UCSD-AML1 (cell line): Measurements from ENCODE around the gene PTPRT.
"Not testable (repeated sequence)": the region's sequence is repeated elsewhere in the genome, so short reads cannot be mapped to it uniquely, and the experiment has no call there.

Experiments used
- DNase-seq: peaks from one replicate; lab custom pipeline; 2025; ENCODE audit not compliant: unreplicated experiment; lab: John Stamatoyannopoulos, UW

The PTPRT gene

DNA sequence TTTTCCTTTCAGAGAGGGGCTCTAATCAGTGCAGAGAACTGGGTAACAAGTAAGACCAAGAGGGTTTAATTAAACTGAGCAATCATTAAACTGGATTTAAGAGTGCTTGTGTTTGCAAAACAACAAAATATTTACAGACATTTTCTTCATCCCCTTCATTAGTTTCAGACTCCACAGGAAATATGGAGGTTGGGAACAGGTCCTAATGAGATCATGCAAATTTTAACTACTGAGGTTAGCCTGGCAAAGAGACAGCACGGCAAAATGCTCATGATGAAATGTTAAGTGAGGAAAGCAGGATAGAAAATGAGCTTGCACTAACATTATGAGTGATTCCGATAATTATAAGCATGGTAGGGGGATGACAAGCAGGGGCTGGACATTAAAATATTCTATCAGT is 268.9 kb downstream of the PTPRT start:
- no peak for DNase-seq

DNA sequence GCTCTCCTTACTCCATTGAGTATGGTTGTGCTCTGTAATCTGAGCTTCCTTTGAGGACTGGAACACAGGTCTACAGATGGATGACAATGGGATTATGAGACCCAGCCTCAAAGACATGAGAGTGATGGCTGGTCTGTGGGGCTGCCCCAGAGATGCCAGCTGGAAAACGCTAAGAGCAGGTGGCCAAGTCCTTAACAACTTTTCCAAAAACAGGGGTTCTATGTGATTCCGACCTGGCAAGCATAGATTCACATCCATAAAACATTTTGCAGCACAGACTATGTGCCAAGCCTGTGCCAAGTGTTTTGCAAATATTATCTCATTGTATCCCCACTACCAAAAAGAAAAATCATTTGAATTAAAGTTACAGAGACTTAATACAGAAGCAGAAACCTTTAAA is 270.4 kb downstream of the PTPRT start:
- DNase-seq: no peak

DNA sequence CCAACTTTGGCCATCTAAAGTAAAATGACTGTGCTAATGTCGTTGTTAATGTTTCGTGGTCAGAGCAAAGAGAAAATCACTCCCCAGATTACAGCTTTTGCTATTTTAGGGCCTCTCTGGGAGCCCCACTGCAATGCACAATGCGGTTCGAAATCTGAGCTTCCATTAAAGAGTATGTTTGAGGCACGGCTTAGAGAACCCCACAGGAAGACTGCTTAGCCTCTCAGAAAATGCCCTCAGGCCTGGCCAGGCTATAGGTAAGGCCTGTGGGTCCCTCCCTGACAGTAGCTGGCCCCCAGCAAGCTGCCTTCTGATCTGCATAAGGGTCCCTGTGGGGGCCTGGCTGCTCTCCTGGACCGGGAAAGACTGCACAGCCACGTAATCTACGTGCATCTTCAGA is 274.6 kb downstream of the PTPRT start:
- no peak for DNase-seq

GRCh38 chr20:42914302-42914701 is 275.4 kb downstream of the PTPRT start:
- DNase-seq: no peak

GRCh38 chr20:42910808-42911207 is 278.9 kb downstream of the PTPRT start:
- DNase-seq: not testable (repeated sequence)

- no peak for DNase-seq
Observed at GRCh38 chr20:42907730-42908129, 282.0 kb downstream of the PTPRT start.

DNA sequence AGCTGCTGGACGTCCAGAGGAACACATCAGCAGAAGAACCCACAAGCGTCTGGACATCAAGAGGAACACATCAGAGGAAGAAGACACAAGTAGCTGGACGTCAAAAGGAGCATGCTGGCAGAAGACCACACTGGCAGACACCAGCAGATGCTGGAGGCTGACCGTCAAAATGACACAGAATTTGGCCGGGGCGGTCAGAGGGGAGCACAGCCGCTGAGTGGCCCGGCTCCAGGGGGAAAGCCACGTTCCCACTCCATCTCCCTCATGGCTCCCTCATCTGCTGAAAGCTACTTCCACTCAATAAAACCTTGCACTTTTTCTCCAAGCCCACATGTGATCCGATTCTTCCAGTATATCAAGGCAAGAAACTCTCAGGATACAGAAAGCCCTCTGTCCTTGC is 283.6 kb downstream of the PTPRT start:
- no peak for DNase-seq

- DNase-seq: no peak
Observed at GRCh38 chr20:42902509-42902908, 287.2 kb downstream of the PTPRT start.

GRCh38 chr20:42901689-42902440 is 287.8 kb downstream of the PTPRT start:
- no peak for DNase-seq

DNA sequence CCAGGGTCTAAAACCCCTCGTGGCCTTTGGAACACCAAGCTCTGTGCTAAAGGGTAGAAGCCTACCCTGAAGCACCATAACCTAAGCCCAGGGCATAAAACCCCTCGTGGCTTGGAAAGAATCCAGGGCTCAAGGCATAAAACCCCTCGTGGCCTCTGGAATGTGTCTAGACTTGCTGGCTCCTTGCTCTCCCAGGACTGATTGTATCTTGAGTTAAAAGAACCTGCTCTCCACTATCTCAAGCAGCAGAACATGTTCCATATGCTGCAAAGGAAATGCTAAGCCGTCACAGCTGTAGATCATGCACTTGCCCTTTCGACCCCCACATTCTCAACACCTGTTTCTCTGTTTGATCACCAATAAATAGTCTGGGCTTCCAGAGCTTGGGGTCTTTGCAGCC is 288.9 kb downstream of the PTPRT start:
- not testable (repeated sequence) for DNase-seq

DNA sequence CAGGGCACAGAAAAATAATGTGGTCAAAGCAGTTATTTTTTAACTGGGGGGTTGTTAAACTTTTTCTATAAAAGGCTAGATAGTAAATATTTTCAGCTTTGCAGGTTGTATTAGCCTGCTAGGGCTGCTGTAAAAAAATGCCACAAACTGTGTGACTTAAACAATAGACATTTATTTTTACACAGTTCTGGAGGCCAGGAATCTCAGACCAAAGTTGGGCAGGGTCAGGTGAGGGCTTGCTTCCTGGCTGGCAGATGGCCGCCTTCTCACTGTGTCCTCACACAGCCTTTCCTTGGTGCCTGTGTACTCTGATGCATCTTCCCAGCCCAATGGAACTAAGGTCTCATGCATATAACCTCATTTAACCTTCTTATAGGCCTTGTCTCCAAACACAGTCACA is 294.7 kb downstream of the PTPRT start:
- no peak for DNase-seq

DNA sequence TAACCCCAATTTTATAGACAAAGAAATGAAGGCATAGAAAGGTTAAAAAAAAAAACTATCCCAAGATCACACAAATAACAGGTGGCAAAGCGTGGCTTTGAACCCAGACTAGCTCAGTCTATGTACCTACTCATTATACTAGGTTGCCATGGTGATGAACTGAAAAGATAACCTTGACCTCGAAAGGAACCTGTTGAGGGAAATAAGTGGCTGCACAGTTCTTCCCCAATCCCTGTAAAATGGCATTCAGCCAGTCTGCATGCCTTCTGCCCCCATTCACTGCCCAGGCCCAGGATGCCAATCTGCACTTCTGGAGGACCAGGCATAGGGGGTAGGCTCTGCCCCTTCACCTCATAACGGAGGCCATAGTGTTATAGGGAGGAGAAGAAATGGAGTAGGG is 295.2 kb downstream of the PTPRT start:
- DNase-seq: no peak

GRCh38 chr20:42889517-42889916 is 300.2 kb downstream of the PTPRT start:
- DNase-seq: no peak

DNA sequence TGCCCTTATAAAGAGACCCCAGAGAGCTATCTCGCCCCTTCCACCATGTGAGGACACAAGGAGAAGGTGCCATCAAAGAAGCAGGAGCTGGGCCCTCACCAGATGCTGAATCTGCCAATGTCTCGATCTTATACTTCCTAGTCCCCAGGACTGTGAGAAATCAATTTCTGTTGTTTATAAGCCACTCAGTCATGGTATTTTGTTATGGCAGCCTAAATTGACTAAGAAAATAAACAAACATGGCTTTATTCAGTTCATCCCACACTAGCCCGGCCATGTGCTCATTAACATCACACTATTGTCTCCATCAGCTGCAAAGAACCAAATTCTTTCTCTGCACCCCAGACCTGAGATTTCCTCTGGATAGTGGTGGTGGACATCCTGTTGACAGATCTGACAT is 302.4 kb downstream of the PTPRT start:
- DNase-seq: no peak

GRCh38 chr20:42886801-42887200 is 302.9 kb downstream of the PTPRT start:
- no peak for DNase-seq

DNA sequence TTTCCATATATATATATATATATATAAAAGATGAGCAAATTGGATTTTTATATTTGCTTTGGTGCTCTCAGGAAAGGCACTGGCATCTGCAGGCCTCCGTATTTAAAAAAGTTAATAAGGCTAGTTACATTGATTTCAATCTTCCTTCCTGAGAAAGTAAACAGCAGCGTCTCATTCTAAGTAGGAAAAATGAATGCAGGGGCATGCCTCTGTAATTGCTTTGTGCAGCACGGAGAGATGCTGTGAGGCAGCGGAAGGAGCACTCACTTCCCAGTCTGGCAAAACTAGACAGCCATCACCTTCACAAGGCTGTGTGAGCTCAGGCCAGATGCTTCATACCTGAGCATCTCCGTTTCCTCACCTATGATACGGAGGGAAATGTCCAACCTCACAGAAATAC is 303.7 kb downstream of the PTPRT start:
- DNase-seq: no peak

DNA sequence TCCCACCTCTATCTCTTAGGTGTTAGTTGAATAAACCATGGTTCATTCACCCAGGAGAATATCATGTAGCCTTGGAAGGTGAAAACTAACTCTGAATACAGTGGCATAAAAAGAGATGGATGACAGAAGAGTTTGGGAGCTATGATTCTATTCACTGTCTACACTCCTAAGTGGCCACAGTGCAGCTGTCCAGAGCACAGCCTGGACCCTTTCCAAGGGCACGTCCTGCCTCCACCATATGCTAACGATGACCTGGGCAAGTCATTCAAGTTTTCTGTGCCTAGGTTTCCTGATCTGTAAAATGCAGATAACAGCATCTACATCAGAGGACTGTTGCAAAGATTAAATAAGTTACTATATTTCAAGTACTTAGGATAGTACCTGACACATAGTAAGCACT is 314.1 kb downstream of the PTPRT start:
- no peak for DNase-seq

- no peak for DNase-seq
Observed at GRCh38 chr20:42873259-42873658, 316.4 kb downstream of the PTPRT start.

GRCh38 chr20:42864116-42864515 is 325.6 kb downstream of the PTPRT start:
- no peak for DNase-seq

- DNase-seq: no peak
Observed at GRCh38 chr20:42862446-42862845, 327.3 kb downstream of the PTPRT start.

- no peak for DNase-seq
Observed at GRCh38 chr20:42857446-42857845, 332.3 kb downstream of the PTPRT start.

DNA sequence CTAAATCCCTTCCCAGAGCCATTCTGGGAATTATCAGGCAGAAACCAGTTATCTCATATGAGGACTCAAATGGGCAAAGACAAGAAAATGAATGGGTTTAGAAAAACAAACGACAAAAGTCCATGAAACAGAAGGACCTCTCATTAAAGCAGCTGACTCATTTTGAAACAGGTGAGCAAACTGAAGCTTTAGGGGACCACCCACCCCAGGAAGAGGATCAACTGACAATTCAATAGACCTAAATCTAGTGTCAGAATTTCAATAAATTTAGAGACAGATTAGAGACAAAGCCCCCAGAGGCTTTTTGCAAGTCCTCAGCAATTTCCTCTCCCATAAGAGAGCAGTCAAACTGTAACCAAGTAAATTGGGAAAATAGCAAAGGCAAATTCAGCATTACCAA is 333.8 kb downstream of the PTPRT start:
- no peak for DNase-seq

DNA sequence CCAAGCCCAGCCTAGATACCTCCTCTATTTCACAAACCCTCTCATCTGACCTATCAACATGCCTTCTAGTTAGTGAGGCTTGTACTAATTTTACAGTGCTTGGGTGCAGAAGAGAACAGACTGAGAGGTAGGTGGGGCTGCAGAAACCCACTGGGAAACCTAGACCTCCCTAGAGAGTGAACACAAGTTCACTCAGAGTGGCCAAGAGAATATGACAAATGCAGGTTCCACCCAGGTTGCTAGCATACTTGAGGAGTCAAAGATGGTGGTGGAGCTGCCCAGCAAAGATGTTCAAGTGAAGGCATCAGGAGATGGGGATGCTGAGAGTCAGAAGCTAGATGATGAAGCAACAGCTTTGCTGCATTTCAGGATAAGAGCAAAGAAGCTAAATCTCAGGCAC is 337.0 kb downstream of the PTPRT start:
- DNase-seq: no peak
